ENCODE measurements around the gene AANAT. TPM values are rescaled to one million over a fixed set of nuclear protein-coding genes. Genes with fewer than 3 reads are reported as not detected.
"Not testable (repeated sequence)": the region's sequence is repeated elsewhere in the genome, so short reads cannot be mapped to it uniquely, and the experiment has no call there.

Gene AANAT
- total RNA-seq, 1 experiment from 2014 or later: not detected

DNA sequence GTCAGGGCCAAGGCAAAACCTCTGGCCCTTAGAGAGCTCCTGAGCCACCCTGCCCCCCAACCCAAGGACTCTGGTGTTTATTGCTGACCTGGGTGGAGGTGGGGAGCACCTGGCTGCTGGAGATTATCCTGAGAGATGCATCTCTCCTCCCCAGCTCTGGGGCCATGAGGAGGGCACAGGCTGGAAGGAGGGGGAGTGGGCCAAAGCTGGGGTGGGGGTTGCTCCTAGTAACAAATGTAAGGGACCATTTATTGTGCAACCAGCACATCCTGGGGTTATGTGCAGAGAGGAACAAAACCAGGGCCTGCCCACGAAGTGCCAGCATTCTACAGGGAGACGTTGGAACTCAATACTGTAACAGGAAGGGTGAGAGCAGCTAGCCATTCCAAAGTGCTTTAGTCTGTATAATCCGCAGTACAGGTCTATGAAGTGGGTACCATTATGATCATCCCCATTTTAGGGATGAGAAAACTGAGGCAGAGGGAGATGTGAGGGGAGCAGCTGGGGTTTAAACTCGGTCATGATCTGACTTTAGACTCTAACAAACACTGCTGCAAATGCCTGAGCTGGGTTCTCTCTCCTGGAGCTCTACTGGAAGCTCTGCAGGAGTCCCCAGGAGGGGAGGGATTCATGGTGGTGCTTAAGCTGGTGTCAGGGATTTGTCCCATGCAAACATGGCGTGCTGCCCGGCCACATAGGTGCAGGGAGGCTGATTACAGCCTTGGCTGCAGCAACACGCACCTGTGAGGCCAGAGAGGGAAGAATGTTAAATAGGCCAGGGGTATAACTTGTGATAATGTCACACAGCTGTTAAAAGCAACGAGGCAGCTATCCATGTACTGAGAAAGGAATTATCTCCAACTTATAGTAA lies 35.2 kb downstream of the AANAT start:
- BruUV-seq (replicated peaks): no TSS peak
- Histone ChIP-seq H3K27ac (no peak overlapping the region), H3K9me2 (ENCODE audit: insufficient read depth) (no peaks in the 10 kb centered on the region), H3K9me3 (ENCODE audit: insufficient read depth, low read depth) (no peaks in the 10 kb centered on the region), H3K4me2 (no peak overlapping the region), H4K20me1 (ENCODE audit: insufficient read depth) (no peaks in the 10 kb centered on the region), H3F3A (ENCODE audit: insufficient read depth, low read depth) (no peaks in the 10 kb centered on the region), H3K79me2 (ENCODE audit: low read depth) (no peaks in the 10 kb centered on the region), H3K4me1 (replicated peaks; ENCODE audit: insufficient read depth) (peaks cover 16% of the 10 kb centered on the region; the same call in 1 of the 2 replicates), H3K27me3 (ENCODE audit: insufficient read depth, low read depth) (no peaks in the 10 kb centered on the region), H3K36me3 (ENCODE audit: low read depth) (no peaks in the 10 kb centered on the region), H3K4me3 (no peak overlapping the region), H2AFZ (no peak overlapping the region)
- no peak for TF ChIP-seq EZH2 (IDR thresholded peaks at IDR 0.05; ENCODE audit: low read depth)
- TF ChIP-seq, protein P1, sequence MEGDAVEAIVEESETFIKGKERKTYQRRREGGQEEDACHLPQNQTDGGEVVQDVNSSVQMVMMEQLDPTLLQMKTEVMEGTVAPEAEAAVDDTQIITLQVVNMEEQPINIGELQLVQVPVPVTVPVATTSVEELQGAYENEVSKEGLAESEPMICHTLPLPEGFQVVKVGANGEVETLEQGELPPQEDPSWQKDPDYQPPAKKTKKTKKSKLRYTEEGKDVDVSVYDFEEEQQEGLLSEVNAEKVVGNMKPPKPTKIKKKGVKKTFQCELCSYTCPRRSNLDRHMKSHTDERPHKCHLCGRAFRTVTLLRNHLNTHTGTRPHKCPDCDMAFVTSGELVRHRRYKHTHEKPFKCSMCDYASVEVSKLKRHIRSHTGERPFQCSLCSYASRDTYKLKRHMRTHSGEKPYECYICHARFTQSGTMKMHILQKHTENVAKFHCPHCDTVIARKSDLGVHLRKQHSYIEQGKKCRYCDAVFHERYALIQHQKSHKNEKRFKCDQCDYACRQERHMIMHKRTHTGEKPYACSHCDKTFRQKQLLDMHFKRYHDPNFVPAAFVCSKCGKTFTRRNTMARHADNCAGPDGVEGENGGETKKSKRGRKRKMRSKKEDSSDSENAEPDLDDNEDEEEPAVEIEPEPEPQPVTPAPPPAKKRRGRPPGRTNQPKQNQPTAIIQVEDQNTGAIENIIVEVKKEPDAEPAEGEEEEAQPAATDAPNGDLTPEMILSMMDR (conservative IDR thresholded peaks at IDR 0.05): no peak
- ChIA-PET POLR2A (ENCODE audit: unreplicated experiment) (interaction anchor here (0.7 kb wide), 1 partner anchor 179 kb away, joined by 5 read pairs; no protein-coding TSS in a partner anchor), CTCF (interaction anchor here (0.6 to 0.7 kb wide), 2 partner anchors 42 to 184 kb away, joined by 3 read pairs; no protein-coding TSS in a partner anchor)
- DNase-seq: no peak
- intact Hi-C loops (cut with micrococcal nuclease; ENCODE audit: unreplicated experiment): no loop called here

DNA sequence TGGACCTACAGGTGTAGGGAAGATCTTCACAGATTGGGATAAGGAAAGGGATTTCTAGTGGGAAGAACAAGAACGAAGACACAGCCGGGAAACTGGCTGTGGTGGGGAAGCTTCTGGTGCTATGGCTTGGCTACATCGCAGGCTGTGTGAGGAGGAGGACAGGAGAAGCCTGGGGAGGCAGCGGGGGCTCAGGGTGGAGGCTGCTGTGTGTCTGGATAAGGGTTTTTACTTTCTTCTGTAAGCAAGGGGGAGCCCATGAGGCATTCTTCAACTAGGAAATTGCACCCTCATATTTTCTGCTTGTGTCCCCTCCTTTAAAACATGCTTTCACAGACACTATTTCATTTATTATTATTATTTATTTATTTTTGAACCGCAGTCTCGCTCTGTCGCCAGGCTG lies 36.7 kb downstream of the AANAT start:
- intact Hi-C loops (cut with micrococcal nuclease; ENCODE audit: unreplicated experiment): no loop called here
- CTCF ChIA-PET: interaction anchor here (0.7 kb wide), 2 partner anchors 15 to 217 kb away, joined by 15 to 16 read pairs; no protein-coding TSS in a partner anchor
- TF ChIP-seq, protein P1 (conservative IDR thresholded peaks at IDR 0.05): no peak

DNA sequence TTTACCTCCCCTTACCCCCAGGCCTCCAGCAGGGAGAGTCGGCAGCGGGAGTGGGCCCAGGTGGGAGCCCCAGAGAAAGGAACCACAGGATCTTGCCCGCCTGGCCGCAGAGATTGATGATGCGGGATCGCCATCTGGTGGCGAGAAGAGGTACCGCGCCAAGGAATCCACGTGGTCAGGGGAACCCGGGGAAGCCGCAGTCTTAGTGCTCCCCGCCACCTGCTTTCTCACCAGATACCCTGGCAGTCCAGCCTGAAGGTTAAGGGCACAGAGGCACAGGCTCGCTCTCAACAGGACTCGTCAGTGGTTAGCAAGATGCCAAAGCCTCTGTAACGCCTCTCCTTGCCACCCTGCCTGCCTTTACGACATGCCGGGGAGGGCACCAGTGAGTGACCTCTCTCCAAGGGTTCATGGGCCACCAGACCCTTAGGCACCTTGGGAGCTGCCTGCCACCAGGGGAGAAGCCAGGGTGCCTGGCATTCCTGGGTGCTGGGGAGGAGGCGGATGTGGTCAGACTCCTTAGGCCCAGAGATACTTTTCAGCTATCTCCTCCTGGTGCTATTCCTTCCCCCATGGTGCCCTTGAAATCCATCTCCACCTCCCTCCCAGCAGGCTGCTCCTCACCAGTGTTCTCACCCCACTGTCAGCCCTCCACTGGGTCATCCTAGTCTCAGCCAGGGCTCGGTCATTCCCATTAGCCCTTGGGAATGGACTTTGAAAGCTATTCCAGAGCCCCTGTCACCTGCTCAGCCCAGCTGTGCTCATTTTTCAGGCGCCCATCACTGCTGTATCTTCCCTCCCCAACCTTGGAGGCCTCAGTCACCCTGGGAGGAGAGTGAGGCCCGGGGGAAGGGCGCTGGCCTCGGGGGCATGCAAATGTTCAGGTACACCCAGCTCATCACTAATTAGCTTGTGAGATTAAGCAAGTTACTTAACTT lies 39.3 kb downstream of the AANAT start:
- H3F3A ChIP-seq (ENCODE audit: insufficient read depth, low read depth): no peaks in the 10 kb centered on the region
- CTCF ChIA-PET: interaction anchor here (0.6 to 0.9 kb wide), 6 partner anchors 48 to 282 kb away, joined by 3 to 6 read pairs (median 3); partner anchors contain the start of gene PRPSAP1
- peak; percentile 43 to 87 for DNase-seq
- no peaks in the 10 kb centered on the region for H3K9me3 ChIP-seq (ENCODE audit: insufficient read depth, low read depth)
- H4K20me1 ChIP-seq (ENCODE audit: insufficient read depth): no peaks in the 10 kb centered on the region
- no peaks in the 10 kb centered on the region for H3K4me1 ChIP-seq (replicated peaks; ENCODE audit: insufficient read depth)
- intact Hi-C loops (cut with micrococcal nuclease; ENCODE audit: unreplicated experiment): loop anchor here (1.0 kb wide), 4 partner anchors 40 to 202 kb away; no protein-coding TSS in a partner anchor
- no peaks in the 10 kb centered on the region for H3K79me2 ChIP-seq (ENCODE audit: low read depth)
- H3K36me3 ChIP-seq (ENCODE audit: low read depth): no peaks in the 10 kb centered on the region
- no peak for TF ChIP-seq EZH2 (IDR thresholded peaks at IDR 0.05; ENCODE audit: low read depth)
- TF ChIP-seq, protein P1 (conservative IDR thresholded peaks at IDR 0.05): peak; percentile 86
- no peak overlapping the region for H3K4me3 ChIP-seq
- BruUV-seq (replicated peaks): no TSS peak
- H3K4me2 ChIP-seq: peak overlapping the region; percentile 54
- peak overlapping the region; percentile 63; the same call in 1 of the 2 replicates for H2AFZ ChIP-seq
- no peak overlapping the region for H3K27ac ChIP-seq
- H3K27me3 ChIP-seq (ENCODE audit: insufficient read depth, low read depth): no peaks in the 10 kb centered on the region
- no peaks in the 10 kb centered on the region for H3K9me2 ChIP-seq (ENCODE audit: insufficient read depth)
- POLR2A ChIA-PET (ENCODE audit: unreplicated experiment): no interaction called here

More for the DNA sequence above, 36.7 kb downstream of the AANAT start:
- POLR2A ChIA-PET (ENCODE audit: unreplicated experiment): no interaction called here
- Histone ChIP-seq H3K27me3 (ENCODE audit: insufficient read depth, low read depth) (no peaks in the 10 kb centered on the region), H3K36me3 (ENCODE audit: low read depth) (no peaks in the 10 kb centered on the region), H3K27ac (no peak overlapping the region), H3F3A (ENCODE audit: insufficient read depth, low read depth) (no peaks in the 10 kb centered on the region), H3K4me2 (no peak overlapping the region), H3K9me3 (ENCODE audit: insufficient read depth, low read depth) (no peaks in the 10 kb centered on the region), H3K4me1 (replicated peaks; ENCODE audit: insufficient read depth) (peaks cover 12% of the 10 kb centered on the region; the same call in 1 of the 2 replicates), H2AFZ (no peak overlapping the region), H3K9me2 (ENCODE audit: insufficient read depth) (no peaks in the 10 kb centered on the region), H3K4me3 (no peak overlapping the region), H4K20me1 (ENCODE audit: insufficient read depth) (no peaks in the 10 kb centered on the region), H3K79me2 (ENCODE audit: low read depth) (no peaks in the 10 kb centered on the region)
- no TSS peak for BruUV-seq (replicated peaks)
- DNase-seq: no peak

DNA sequence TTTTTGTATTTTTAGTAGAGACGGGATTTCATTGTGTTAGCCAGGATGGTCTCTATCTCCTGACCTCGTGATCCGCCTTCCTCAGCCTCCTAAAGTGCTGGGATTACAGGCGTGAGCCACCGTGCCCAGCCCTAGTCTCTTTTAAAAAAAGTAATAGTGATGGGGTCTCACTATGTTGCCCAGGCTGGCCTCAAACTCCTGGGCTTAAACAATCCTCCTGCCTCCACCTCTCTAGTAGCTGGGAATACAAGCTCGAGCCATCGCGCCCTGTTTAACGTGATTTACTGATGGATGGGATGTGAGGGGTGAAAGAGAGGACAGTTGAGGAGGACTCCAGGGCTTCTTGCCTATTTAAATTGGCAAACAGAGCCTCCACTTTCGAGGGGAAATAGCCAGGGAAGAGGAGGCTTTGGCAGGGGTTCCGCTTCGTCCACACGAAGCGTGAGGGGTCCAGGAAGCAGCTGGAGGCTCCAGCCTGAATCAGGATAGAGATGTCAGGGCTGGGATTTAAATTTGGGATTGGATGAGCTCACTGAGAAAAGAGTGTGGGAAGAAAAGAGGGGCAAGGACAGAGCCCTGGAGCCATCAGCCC lies 41.2 kb downstream of the AANAT start:
- H3K36me3 ChIP-seq (ENCODE audit: low read depth); H3K27me3 ChIP-seq (ENCODE audit: insufficient read depth, low read depth); H4K20me1 ChIP-seq (ENCODE audit: insufficient read depth); intact Hi-C loops (cut with micrococcal nuclease; ENCODE audit: unreplicated experiment); H3K9me3 ChIP-seq (ENCODE audit: insufficient read depth, low read depth); H3K9me2 ChIP-seq (ENCODE audit: insufficient read depth); H3K4me2 ChIP-seq; H3K4me1 ChIP-seq (replicated peaks; ENCODE audit: insufficient read depth); H3F3A ChIP-seq (ENCODE audit: insufficient read depth, low read depth); H3K27ac ChIP-seq; BruUV-seq (replicated peaks); H3K79me2 ChIP-seq (ENCODE audit: low read depth); POLR2A ChIA-PET (ENCODE audit: unreplicated experiment); CTCF ChIA-PET; H3K4me3 ChIP-seq; DNase-seq; H2AFZ ChIP-seq: not testable (repeated sequence)

Data from PC-9 (cell line).